ENCODE measurements around the gene LMF1.

- TF ChIP-seq CTCF (IDR thresholded peaks at IDR 0.05; ENCODE audit: low read depth, low read length) (no peak), EZH2phosphoT487 (IDR thresholded peaks at IDR 0.05; ENCODE audit: low read depth) (no peak)
Measured at GRCh38 chr16:984736-985636, 14.2 kb upstream of the LMF1 start.
